ENCODE measurements around the gene SLC25A12. TPM values are rescaled to one million over a fixed set of nuclear protein-coding genes. Genes with fewer than 3 reads are reported as not detected.
A peak's percentile ranks its signal among the peaks of the same experiment; 100 is the strongest.

Gene SLC25A12
- total and polyA plus RNA-seq, 9 of the 15 experiments (the other 6 are each of a cell fraction or from before 2014, with no cell fraction given) = 13.5 to 36.5 (median 21.7) TPM

- TF ChIP-seq ZNF224 (CRISPR knock-in tag; IDR thresholded peaks at IDR 0.05) (no peak), SMARCA4 (IDR thresholded peaks at IDR 0.05) (no peak), CHD2 (IDR thresholded peaks at IDR 0.05; ENCODE audit: low read depth, low read length) (no peak), ELF1 (tag; IDR thresholded peaks at IDR 0.05) (no peak), E2F1 (CRISPR knock-in tag; IDR thresholded peaks at IDR 0.05) (no peak), ID3 (CRISPR knock-in tag; IDR thresholded peaks at IDR 0.05) (no peak), ID3 (tag; IDR thresholded peaks at IDR 0.05) (no peak), ZNF239 (CRISPR knock-in tag; IDR thresholded peaks at IDR 0.05) (no peak), LARP7 (IDR thresholded peaks at IDR 0.05) (no peak), KLF1 (tag; IDR thresholded peaks at IDR 0.05) (no peak), PHB2 (IDR thresholded peaks at IDR 0.05; ENCODE audit: low read depth) (no peak), PREB (CRISPR knock-in tag; IDR thresholded peaks at IDR 0.05) (0 out of 2 replicates have a peak, but pooled peaks have one; percentile 8), CREB1 (IDR thresholded peaks at IDR 0.05) (no peak), CREB1 (CRISPR knock-in tag; IDR thresholded peaks at IDR 0.05) (peak; percentile 19; the same call in 1 of the 2 replicates), CXXC5 (CRISPR knock-in tag; IDR thresholded peaks at IDR 0.05) (no peak), LEF1 (IDR thresholded peaks at IDR 0.05) (no peak), TAF15 (IDR thresholded peaks at IDR 0.05; ENCODE audit: low read depth, low read length) (no peak), ZSCAN32 (CRISPR knock-in tag; IDR thresholded peaks at IDR 0.05) (no peak), TAL1 (IDR thresholded peaks at IDR 0.05) (no peak)
Observed at GRCh38 chr2:171923206-171923605, 29.2 kb upstream of the SLC25A12 start (continued).

All from K562 (cell line).